D721Med (cell line): ENCODE results near the gene PHKG1.
"Not testable (repeated sequence)": the region's sequence is repeated elsewhere in the genome, so short reads cannot be mapped to it uniquely, and the experiment has no call there.

Source experiments
- DNase-seq: peaks from one replicate; pipeline ENCODE4 v3.0.0; 2011; ENCODE audit warnings: low spot score; ENCODE audit not compliant: insufficient read length
- FAIRE-seq: peaks from 2 replicates; lab custom pipeline; 2011; peaks lifted over from hg19 to GRCh38; lab: Jason Lieb, UNC
- TF ChIP-seq, protein P1 (sequence below): IDR thresholded peaks from 2 replicates; pipeline ENCODE4 v1.5.1; 2012; ENCODE audit warnings: mild to moderate bottlenecking, control low read depth; ENCODE audit not compliant: insufficient read depth; ENCODE audit errors: missing control alignments

Gene PHKG1

DNA sequence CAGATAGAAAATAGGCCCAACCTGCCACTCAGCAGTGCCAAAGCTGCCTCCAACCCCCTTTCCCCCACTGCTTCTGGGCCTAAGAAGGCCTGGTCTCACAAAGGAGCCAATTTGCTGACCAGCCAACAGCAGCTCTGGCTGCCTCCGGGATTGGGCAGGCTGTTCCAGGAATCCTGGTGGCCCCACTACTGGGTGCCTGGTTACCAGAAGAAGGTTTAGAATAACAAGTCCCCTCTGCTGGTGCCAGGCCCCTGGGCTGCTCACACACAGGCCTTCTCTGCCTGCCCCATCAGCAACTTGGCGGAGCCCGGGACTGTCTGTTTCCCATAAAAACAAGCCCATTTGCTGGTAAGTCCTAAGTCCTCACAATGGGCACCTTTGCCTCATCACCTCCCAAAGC, 1.2 kb downstream of the PHKG1 start:
- FAIRE-seq = no peak
- no peak for DNase-seq
- TF ChIP-seq, protein P1, sequence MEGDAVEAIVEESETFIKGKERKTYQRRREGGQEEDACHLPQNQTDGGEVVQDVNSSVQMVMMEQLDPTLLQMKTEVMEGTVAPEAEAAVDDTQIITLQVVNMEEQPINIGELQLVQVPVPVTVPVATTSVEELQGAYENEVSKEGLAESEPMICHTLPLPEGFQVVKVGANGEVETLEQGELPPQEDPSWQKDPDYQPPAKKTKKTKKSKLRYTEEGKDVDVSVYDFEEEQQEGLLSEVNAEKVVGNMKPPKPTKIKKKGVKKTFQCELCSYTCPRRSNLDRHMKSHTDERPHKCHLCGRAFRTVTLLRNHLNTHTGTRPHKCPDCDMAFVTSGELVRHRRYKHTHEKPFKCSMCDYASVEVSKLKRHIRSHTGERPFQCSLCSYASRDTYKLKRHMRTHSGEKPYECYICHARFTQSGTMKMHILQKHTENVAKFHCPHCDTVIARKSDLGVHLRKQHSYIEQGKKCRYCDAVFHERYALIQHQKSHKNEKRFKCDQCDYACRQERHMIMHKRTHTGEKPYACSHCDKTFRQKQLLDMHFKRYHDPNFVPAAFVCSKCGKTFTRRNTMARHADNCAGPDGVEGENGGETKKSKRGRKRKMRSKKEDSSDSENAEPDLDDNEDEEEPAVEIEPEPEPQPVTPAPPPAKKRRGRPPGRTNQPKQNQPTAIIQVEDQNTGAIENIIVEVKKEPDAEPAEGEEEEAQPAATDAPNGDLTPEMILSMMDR = no peak

DNA sequence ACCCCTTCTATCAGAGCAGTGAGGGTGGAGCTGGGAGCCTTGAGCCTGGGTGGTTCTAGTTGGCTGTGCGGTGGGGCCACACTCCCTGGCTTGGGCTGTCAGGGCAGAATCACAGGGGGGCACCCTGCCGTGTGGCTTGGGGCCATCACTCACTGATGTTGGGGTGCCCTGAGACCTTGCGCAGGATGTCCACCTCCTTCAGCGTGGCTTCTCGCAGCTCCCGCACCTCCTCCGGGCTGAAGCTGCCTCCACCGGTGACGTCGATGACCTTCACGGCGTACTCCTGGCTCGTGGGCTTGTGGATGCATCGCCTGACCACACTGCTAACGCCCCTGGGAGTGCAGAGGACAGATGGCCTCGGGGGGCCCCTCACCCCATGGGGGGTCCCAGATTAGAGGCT, 5.3 kb downstream of the PHKG1 start:
- FAIRE-seq (no peak), DNase-seq (no peak)
- TF ChIP-seq, protein P1 = no peak

DNA sequence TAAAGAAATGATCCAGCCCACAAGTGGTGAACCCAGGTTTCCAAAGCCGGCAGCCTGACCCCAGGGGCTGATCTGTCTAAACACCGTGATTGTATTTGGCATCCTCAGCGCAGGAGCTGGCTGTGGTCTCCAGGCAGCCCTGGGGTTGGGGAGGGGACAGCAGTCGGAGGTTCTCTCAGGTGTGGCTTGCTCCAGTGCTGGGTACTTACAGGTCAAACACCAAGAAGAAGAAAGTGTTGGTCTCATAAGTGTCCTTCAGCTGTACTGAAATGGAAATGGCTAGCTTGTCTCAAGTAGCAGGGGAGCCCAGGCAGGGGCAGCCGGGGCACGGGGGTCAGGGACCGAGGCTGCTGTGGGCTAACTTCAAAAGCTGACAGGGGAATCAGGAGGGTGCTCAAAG, 6.0 kb downstream of the PHKG1 start:
- DNase-seq (no peak), FAIRE-seq (no peak)
- TF ChIP-seq, protein P1 = no peak

DNA sequence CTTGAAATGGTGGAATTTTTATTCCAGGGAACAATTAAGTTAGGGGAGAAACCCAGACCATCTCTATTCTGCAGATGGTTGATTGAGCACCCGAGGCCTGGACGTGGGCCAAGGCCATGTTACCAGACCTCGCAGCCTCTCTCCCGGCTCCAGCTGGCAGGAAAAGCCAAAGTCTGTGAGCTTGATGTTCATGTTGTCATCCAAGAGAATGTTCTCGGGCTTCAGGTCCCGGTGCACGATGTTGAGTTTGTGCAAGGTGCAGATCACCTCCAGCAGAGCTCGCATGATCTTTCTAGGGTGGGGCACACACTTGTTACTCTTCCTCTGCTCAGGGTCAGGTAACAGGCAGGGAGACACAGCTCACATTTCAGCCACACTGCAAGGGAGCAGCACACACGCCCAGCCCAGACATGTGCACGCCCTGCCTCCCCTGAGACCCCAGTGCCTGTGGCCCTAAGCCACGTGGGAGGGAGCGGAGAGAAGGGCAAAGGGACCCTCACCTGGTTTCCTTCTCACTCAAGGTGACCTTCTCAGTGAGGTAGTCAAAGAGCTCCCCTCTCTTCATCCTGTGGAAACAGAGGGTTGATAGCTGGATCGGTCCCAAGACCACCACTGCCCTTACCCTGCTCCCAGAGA, 9.5 kb downstream of the PHKG1 start:
- DNase-seq (no peak), FAIRE-seq (no peak)
- TF ChIP-seq, protein P1 = no peak

DNA sequence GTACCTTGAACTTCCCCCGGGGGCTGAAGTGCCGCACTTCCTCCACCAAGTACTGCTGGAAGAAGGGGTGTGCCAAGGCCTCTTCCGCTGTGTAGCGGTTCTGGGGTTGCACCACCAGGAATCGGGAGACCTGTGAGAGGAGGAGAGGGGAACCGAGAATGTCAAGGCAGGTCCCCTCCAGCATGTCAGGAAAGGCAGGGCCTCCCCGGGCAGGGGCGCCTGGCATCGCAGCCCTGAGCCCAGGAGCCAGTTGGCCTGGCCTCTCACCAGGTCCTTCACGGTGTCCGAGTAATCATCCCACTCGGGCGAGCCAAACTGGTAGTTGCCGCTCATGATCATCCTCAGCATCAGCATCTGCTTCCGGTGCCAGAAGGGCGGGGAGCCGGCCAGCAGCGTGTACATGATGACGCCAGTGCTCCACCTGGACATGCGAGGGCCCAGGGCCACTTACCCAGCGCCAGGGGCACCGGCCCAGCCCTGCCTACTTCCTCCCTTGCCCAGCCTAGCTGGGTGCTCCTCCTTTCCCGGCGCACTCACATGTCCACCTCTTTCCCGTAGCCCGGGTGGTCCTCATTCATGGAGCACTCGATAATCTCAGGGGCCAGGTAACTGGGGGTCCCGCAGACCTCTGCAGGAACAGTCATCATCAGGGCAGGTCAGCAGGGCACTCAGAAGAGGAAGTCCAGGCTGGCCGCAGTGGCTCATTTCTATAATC, 11.0 kb downstream of the PHKG1 start:
- FAIRE-seq (no peak), DNase-seq (no peak)
- TF ChIP-seq, protein P1 = no peak

DNA sequence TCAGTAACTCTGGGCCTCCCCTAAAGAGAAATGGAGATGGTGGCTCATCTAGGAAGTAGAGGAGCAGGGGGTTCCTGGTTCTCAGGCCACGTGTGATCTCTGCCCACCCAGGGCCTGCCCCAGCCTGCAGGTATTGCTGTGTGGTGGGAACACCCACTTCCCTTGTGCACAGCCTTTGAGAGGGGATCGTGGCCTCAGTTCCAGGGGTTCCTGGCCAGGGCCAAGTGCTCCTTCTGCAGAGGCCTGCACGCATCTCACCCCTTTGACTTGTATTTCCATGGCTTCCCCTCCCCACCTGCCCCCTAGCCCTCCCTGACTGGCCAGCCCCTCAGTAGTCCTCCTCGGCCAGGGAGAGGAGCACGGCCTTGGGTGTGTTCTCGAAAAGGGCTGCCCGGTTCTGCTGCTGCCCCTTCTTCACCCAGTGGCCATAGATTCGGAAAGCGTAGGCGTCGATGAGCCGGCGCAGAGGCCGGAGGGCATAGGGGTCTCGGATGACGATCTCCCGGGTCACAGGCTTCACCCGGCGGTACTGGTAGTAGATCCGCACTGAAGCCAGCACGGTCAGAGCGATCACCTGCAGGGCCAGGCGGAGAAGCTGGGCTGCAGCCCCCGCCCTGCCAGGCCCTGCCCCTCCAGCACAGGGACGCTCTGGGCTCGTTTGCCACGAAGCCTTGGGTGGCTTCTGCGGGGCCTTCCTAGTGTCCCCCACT, 11.9 kb downstream of the PHKG1 start:
- not testable (repeated sequence) for FAIRE-seq, DNase-seq

DNA sequence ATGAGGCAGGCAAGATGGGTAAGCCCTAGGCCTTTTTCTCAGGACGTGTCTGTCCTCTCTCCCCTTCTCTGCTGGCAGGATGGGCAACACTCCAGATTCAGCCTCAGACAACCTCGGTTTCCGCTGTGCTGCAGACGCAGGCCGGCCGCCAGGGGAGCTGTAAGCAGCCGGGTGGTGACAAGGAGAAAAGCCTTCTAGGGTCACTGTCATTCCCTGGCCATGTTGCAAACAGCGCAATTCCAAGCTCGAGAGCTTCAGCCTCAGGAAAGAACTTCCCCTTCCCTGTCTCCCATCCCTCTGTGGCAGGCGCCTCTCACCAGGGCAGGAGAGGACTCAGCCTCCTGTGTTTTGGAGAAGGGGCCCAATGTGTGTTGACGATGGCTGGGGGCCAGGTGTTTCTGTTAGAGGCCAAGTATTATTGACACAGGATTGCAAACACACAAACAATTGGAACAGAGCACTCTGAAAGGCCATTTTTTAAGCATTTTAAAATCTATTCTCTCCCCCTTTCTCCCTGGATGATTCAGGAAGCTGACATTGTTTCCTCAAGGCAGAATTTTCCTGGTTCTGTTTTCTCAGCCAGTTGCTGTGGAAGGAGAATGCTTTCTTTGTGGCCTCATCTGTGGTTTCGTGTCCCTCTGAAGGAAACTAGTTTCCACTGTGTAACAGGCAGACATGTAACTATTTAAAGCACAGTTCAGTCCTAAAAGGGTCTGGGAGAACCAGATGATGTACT, 13.1 kb downstream of the PHKG1 start:
- FAIRE-seq (no peak), DNase-seq (no peak)
- TF ChIP-seq, protein P1 = peak; percentile 34
